HuH-7 (cell line): ENCODE data around the gene FARP2.

Experiments
- DNase-seq: peaks from one replicate; pipeline ENCODE4 v3.0.0; 2011; ENCODE audit warnings: low spot score

The FARP2 gene

DNA sequence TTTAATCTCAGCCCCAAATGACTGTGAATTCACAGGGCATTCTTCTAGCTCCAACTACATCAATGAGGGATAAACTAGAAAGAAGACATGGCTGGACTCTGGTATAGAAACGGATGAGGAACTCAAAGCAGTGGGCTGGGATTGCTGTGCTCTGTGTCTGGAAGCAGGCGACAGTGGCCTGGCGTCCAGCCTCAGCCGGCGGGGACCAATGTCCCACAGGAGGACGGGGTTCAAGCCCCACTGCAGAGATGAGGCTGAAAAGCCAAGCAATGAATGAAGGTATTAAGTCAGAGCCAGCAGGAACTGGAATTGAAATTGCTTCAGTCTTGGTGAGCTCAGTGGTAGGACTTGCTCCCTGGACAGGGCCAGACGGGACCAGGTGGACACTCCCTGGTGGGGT is 178.2 kb downstream of the FARP2 start:
- DNase-seq = no peak

DNA sequence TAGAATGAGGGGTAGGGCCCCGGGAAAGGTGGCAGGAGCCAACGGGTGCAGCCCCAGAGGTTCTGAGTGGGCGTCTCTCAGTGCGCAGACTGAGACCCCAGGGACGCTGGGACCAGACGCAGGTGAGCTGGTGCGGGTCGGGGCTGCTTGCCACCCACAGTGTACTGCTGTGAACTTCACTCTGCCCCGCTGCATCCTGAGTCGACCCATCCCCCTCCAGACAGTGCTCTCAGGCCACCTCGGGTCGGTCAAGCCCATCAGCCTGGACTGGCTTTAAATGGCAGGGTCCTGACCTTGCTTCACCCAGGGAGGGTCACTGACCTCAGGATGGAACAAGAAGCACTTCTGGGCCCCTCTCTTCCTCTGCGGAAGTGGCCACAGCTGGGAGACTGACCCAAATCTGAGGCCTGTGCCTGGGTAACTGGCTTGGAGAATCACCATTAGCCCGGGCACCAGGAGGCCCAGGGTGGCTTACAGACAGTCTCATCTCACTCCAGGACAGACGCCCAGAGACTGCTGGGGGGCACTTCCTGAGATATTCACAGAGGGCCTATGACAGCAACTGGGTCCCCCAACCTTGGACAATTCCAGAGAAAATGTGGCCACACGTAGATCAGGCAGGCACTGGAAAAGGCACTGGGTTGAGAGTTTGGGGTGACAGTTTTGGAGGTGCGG is 178.8 kb downstream of the FARP2 start:
- DNase-seq = no peak

DNA sequence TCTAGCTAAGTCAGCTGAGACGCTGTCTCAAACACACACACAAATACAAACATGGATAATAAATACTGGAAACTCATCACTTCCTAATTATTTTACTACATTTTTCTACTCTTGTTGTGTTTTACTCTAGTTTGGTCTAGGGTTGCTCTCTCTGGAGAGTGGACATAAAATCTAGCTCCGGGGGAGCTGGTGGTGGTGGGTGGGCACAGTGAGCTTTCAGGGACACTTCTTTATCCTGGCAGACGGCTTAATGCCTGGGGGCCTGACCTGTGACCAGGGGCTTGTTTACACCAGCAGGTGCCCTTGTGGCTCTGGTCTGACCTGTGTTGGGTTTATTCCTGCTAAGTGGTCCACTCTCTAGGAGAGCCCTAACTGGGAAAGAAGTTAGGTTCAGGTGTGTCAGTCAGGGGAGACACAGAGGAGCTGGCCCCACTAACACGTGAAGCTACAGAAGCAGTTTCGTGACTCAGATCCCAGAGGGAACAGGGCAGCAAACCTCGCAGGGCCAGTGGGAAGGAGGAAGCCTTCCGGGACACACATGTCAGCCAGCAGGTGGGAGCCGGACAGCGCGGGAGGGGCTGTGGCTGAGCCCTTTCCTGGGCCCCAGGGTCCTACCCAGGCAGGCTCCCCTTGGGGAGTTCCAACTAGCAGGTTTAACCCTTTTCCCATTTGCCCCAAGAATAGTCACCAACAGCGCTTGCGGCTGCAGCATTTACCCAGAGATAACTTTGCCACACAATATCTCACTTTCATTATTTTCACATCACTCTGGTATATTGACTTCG is 180.0 kb downstream of the FARP2 start:
- DNase-seq = no peak

DNA sequence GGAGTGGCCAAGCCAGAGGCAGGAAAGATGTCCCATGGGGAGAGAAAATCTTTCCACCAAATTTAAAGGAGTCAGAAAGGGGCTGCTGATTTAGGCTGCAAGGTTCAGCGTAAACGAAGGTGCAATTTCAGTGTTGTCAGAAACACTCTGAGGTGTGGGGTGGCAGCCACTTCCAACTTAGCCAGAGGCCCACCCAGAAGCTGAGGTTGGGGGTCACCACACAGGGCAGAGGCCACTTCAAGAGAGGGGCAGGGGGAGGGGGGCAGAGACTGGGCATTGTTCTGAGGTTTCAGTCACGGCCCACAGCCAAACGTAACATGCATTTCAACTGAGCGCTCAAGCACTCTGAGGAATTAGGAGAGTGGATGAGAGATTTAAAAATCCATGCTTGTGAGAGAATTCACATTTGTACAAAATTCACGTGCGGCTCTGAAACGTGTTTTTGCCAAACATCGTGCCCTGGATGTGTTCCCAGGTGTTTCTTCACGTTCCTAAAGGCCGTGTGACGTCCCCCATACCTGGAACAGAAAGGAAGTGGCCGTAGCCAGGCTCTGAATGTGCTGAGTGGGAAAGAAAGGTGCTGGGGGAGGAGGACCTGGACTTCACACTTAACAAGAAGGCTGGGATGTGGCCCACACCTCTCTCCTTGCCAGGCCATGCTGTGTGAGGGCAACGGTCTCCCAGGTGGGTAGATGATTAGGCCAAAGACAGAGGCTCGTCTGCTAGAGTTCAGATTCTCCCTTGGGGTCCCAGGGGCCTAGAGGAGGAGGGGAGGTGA is 182.9 kb downstream of the FARP2 start:
- DNase-seq = peak; percentile 13

DNA sequence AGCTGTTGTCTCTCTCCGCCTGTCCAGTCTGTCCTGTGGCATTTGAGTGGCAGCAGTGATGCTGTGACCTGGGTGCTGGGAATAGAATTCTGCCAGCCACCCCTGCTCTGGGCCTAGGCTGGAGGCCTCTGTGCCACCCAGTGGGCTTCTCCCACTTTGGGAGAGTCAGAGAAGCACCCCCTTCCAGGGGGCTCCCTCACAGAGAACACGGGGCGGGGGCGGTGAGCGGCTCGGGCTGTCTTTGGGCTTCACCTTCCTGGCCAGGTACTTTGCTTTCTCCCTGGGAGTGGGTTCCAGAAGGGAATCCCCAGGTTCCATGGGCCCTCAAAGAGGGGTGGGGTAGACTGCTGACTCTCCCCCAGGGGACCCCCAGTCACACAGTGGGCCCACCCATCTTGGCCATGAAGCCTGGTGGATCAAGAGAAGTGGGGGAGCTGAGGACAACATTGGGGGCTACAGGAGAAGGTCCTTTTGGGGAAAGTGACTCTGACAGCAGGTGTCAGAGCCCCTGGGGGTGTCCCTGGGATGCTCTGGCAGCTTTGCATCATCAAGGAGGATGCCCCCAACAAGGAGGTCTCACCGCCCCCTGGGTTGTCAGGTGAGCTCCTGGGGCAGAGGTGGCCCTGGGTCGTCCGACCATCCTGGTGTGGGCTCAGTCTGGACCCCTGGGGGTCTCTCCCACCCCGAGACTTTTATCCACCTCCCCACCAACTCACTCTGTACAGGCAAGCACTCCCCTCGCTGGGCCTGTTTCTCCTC is 183.7 kb downstream of the FARP2 start:
- no peak for DNase-seq

DNA sequence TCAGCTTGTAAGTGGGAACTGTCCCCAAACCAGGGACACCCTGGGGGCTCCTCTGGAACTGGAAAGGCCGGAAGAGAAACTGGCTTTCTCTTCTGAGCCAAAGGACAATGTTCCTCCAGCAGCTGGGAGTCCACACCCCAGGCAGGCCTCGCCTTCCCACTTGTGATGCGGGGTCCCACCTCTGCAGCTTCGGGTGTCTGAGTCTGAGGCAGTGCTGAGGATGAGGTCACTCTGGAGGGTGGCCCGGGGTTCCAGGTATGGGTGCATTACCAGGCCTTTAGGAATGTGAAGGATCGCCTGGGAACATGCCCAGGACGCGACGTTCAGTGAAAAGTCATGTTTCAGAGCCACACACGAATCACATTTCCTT is 184.3 kb downstream of the FARP2 start:
- DNase-seq = no peak

DNA sequence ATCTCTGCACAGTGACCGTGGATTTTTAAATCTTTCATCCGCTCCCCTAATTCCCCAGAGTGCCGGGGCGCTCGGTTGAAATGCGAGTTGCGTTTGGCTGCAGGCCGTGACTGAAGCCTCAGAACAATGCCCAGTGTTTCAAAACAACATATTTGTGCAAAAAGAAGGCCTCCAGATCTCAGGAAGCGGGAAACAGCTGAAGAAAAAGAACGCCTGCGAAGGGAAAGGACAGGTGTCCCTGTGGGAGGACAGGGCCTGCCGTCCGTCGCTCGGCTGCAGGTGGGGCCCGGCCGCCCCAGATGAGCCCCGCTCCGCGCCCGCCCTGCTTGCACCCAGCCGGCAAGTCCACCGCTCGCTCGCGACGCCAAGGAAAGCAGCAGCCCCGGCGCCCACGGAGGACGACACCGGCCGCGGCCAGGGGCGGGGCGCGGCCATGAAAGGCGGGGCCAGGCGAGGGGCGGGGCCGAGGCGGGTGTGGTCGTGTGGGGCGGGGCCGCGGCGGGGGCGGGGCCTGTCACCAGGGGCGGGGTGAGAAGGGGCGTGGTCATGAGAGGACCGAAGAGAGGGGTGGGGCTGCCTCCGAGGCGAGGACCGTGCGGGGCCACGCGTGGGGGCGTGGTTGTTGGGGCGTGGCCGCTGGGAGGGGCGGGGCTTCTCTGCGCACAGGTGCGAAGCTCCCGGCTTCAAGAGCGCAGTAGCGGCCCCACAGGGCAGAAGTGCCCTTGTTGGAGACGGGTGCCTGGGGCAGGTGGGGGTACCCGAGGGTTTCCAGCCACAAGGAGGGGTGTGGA is 184.9 kb downstream of the FARP2 start:
- DNase-seq = no peak

DNA sequence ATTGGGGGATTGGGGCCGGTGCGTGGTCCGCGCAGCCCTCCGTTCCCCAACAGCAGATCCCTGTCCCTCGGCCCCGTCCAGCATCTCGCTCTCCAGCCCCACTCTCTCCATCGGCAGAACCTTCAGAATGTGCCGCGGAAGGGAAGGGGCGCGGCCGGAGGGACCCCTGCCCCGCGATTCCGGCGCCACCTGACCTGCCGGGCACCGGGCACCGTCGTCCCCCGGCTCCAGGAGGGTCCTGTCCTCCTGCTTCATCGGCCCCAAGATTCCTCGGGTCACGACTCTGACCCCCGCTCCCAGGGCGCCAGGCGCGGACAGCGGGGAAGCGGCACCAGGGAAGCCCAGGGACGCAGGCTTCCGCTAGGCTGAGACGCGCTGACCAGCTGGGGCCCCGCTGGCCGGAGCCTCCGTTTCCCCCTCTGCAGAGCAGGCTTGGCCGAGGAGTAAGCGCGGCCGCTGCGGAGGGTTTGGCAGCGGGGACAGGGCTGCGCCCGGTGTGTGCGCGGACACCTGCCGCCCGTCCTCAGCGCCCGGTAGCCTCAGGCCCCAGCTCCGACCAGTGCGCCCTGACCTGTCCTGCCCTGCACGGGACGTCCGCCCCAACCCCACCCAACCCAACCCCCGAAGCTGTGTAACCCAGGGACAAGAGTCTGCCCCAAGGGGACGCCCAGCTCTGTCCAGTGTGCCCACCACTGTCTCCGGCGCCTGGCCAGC is 185.6 kb downstream of the FARP2 start:
- no peak for DNase-seq

DNA sequence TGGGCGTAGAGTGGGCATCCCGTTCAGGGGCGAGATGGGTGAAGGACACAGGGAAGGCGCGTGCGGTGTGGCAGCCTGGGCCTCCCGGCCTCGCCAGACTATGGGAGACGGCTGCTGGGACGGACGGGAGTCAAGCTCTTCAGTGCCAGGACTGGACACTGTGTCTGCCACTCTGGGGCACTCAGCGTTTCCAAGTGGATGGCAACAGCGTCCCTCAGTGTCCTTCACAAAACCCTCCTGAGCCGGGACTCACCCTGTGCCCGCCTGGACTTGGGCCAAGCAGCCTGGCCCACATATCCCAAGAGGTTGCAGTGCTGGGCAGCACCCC is 186.2 kb downstream of the FARP2 start:
- DNase-seq = no peak
